SU-DHL-6 (cell line): ENCODE measurements around the gene TOLLIP.

Experiments
- EZH2phosphoT487 ChIP-seq: fragments of 200-600 bp; sonication (generic), shearing (Covaris generic); conservative IDR thresholded peaks from 2 replicates; pipeline ENCODE4 v1.6.1; 2018; ENCODE audit warnings: mild to moderate bottlenecking, antibody characterized with exemption, low read length, moderate library complexity, mixed read lengths
- TF ChIP-seq, protein P1 (sequence below): fragments of 200-600 bp; sonication (generic); IDR thresholded peaks from one replicate; pipeline ENCODE4 v1.5.1; 2017; ENCODE audit warnings: antibody characterized with exemption, mild to moderate bottlenecking, low read length, moderate library complexity; ENCODE audit not compliant: insufficient read depth, poor library complexity, severe bottlenecking

DNA sequence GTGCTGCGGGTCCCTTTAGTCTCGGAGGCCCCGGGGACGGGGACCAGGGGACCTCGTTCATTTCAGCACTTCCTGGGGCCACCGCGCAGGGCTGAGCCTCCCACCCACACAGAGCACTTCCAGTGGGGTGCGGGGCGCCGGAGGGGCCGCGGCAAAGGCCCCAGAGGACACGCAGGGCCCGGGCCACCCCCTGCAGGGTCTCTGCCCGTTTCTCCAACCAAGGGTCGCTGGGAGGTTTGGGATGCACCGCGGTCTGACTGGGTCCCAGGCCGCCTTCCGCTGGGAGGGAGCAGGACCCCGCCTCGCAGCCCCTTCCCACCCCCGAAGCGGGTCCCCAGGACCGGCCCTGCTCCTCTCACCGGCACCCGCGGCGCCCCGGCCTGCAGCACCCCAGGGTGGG is 37.5 kb downstream of the TOLLIP start:
- TF ChIP-seq, protein P1, sequence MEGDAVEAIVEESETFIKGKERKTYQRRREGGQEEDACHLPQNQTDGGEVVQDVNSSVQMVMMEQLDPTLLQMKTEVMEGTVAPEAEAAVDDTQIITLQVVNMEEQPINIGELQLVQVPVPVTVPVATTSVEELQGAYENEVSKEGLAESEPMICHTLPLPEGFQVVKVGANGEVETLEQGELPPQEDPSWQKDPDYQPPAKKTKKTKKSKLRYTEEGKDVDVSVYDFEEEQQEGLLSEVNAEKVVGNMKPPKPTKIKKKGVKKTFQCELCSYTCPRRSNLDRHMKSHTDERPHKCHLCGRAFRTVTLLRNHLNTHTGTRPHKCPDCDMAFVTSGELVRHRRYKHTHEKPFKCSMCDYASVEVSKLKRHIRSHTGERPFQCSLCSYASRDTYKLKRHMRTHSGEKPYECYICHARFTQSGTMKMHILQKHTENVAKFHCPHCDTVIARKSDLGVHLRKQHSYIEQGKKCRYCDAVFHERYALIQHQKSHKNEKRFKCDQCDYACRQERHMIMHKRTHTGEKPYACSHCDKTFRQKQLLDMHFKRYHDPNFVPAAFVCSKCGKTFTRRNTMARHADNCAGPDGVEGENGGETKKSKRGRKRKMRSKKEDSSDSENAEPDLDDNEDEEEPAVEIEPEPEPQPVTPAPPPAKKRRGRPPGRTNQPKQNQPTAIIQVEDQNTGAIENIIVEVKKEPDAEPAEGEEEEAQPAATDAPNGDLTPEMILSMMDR: no peak
- TF ChIP-seq EZH2phosphoT487: no peak
